HG02885 (cell line): Measurements from ENCODE around the gene SATB1.

Source experiments
- ATAC-seq: cut with Tn5 transposase; IDR thresholded peaks from one replicate; pipeline ENCODE4 v1.9.1; 2021; ENCODE audit warnings: mild to moderate bottlenecking; ENCODE audit not compliant: unreplicated experiment, poor library complexity

The SATB1 gene

GRCh38 chr3:18405141-18405540 lies 20.0 kb downstream of the SATB1 start:
- no peak for ATAC-seq

- ATAC-seq, result no peak
These were observed 22.1 kb downstream of the SATB1 start for GRCh38 chr3:18403061-18403460.

- ATAC-seq, result no peak
These were observed 22.8 kb downstream of the SATB1 start for GRCh38 chr3:18402239-18402799.

- ATAC-seq, result no peak
These were observed 23.7 kb downstream of the SATB1 start for GRCh38 chr3:18401300-18401961.

- ATAC-seq, result no peak
These were observed 26.7 kb downstream of the SATB1 start for GRCh38 chr3:18398448-18398847.

- no peak for ATAC-seq
These were observed 28.7 kb downstream of the SATB1 start for GRCh38 chr3:18396428-18396827.

- ATAC-seq, result no peak
These were observed 30.6 kb downstream of the SATB1 start for GRCh38 chr3:18394384-18394995.

GRCh38 chr3:18393906-18394305 lies 31.2 kb downstream of the SATB1 start:
- no peak for ATAC-seq

- no peak for ATAC-seq
These were observed 35.0 kb downstream of the SATB1 start for GRCh38 chr3:18390024-18390660.

- peak; percentile 42 for ATAC-seq
These were observed 35.9 kb downstream of the SATB1 start for GRCh38 chr3:18389108-18389733.

GRCh38 chr3:18386274-18386890 lies 38.8 kb downstream of the SATB1 start:
- ATAC-seq, result no peak

- ATAC-seq, result no peak
These were observed 39.4 kb downstream of the SATB1 start for GRCh38 chr3:18385706-18386105.

GRCh38 chr3:18382760-18383369 lies 42.3 kb downstream of the SATB1 start:
- no peak for ATAC-seq

- no peak for ATAC-seq
These were observed 45.5 kb downstream of the SATB1 start for GRCh38 chr3:18379647-18380046.

GRCh38 chr3:18378218-18378617 lies 46.9 kb downstream of the SATB1 start:
- ATAC-seq, result no peak

- ATAC-seq, result no peak
These were observed 48.5 kb downstream of the SATB1 start for GRCh38 chr3:18376682-18377081.

GRCh38 chr3:18372786-18373405 lies 52.2 kb downstream of the SATB1 start:
- no peak for ATAC-seq

- ATAC-seq, result no peak
These were observed 54.5 kb downstream of the SATB1 start for GRCh38 chr3:18370672-18371071.

- ATAC-seq, result no peak
These were observed 55.5 kb downstream of the SATB1 start for GRCh38 chr3:18369551-18370185.
